Camera-type eye (tissue), 1 donor: ENCODE results near the gene PCDHGC4. TPM values are rescaled to one million over a fixed set of nuclear protein-coding genes. Genes with fewer than 3 reads are reported as not detected.

ENCODE experiments used
- total RNA-seq: library from RNA; depleted of rRNA; stranded (reverse); fragments of >200 nt; gene quantifications from one replicate; pipeline ENCODE4 v1.2.3, GENCODE V29; 2014

The PCDHGC4 gene
- 25.1 TPM for total RNA-seq

GRCh38 chr5:141484641-141485311 is at the start of gene PCDHGC4:
Gene PCDHGC4 (plus strand): TSS chr5:141485030. CDS start chr5:141485174, 144 bp downstream.

GRCh38 chr5:141475625-141476131 is 9.2 kb upstream of the PCDHGC4 start, which contains the start of gene PCDHGC3:
Gene PCDHGC3 (plus strand): TSS chr5:141475966. CDS start chr5:141476117, 151 bp downstream.

GRCh38 chr5:141488591-141489561 is 4.0 kb downstream of the PCDHGC4 start, which contains the start of gene PCDHGC5:
Gene PCDHGC5 (plus strand): TSS chr5:141489081. CDS start chr5:141489241, 160 bp downstream.

Other genes with a start within 250 kb of the PCDHGC4 start
- 14.5 TPM for gene PCDHB15, start 239.6 kb upstream of the PCDHGC4 start, total RNA-seq
- not detected for gene SLC25A2, start 181.0 kb upstream of the PCDHGC4 start, total RNA-seq
- gene TAF7, start 164.2 kb upstream of the PCDHGC4 start, total RNA-seq = 133 TPM
- gene PCDHGA1, start 154.5 kb upstream of the PCDHGC4 start, total RNA-seq = 1.8 TPM
- gene PCDHGA2, start 146.3 kb upstream of the PCDHGC4 start, total RNA-seq = 15.8 TPM
- gene PCDHGA3, start 141.2 kb upstream of the PCDHGC4 start, total RNA-seq = 7.5 TPM
- gene PCDHGB1, start 134.9 kb upstream of the PCDHGC4 start, total RNA-seq = 10.9 TPM
- gene PCDHGA4, start 130.0 kb upstream of the PCDHGC4 start, total RNA-seq = 11.1 TPM
- gene PCDHGB2, start 125.0 kb upstream of the PCDHGC4 start, total RNA-seq = 14.6 TPM
- gene PCDHGA5, start 120.9 kb upstream of the PCDHGC4 start, total RNA-seq = 10.6 TPM
- gene PCDHGB3, start 114.8 kb upstream of the PCDHGC4 start, total RNA-seq = 14.2 TPM
- gene PCDHGA6, start 111.1 kb upstream of the PCDHGC4 start, total RNA-seq = 13.2 TPM
- 11.2 TPM for gene PCDHGA7, start 102.3 kb upstream of the PCDHGC4 start, total RNA-seq
- gene PCDHGB4, start 97.3 kb upstream of the PCDHGC4 start, total RNA-seq = 20.7 TPM
- gene PCDHGA8, start 92.4 kb upstream of the PCDHGC4 start, total RNA-seq = 10.1 TPM
- gene PCDHGB5, start 87.1 kb upstream of the PCDHGC4 start, total RNA-seq = 23.4 TPM
- 21.7 TPM for gene PCDHGA9, start 82.3 kb upstream of the PCDHGC4 start, total RNA-seq
- gene PCDHGB6, start 77.0 kb upstream of the PCDHGC4 start, total RNA-seq = 15.1 TPM
- gene PCDHGA10, start 72.0 kb upstream of the PCDHGC4 start, total RNA-seq = 15.6 TPM
- gene PCDHGB7, start 67.4 kb upstream of the PCDHGC4 start, total RNA-seq = 26.6 TPM
- 19.0 TPM for gene PCDHGA11, start 64.0 kb upstream of the PCDHGC4 start, total RNA-seq
- 12.6 TPM for gene PCDHGA12, start 54.5 kb upstream of the PCDHGC4 start, total RNA-seq
- 79.3 TPM for gene PCDHGC3, start 9.1 kb upstream of the PCDHGC4 start, total RNA-seq
- gene PCDHGC5, start 4.1 kb downstream of the PCDHGC4 start, total RNA-seq = 6.6 TPM
- gene DIAPH1, start 134.0 kb downstream of the PCDHGC4 start, total RNA-seq = 28.9 TPM
- gene HDAC3, start 151.8 kb downstream of the PCDHGC4 start, total RNA-seq = 51.2 TPM
- gene RELL2, start 152.0 kb downstream of the PCDHGC4 start, total RNA-seq = 4.0 TPM
- 20.8 TPM for gene FCHSD1, start 166.4 kb downstream of the PCDHGC4 start, total RNA-seq
- gene ARAP3, start 197.2 kb downstream of the PCDHGC4 start, total RNA-seq = 8.0 TPM